Body of pancreas (tissue), 4 donors: ENCODE results near the gene URB1.

ENCODE experiments used
- CTCF ChIP-seq, 7 experiments: fragments of 450-650 bp in 4 of 7; fragments of 200-600 bp in 3 of 7; sonication (generic) in 3 of 7; IDR thresholded peaks; one replicate each; pipeline ENCODE4 v1.5.1; 2016 to 2019; ENCODE audit warnings: antibody characterized with exemption in 7 of 7
- POLR2A ChIP-seq, 3 donors: fragments of 450-650 bp; IDR thresholded peaks; one replicate each; pipeline ENCODE4 v1.6.1; 2016; ENCODE audit warnings: antibody characterized with exemption in 3 of 3, mild to moderate bottlenecking in 2 of 3

- TF ChIP-seq CTCF (IDR thresholded peaks at IDR 0.05) (no peak), POLR2A (IDR thresholded peaks at IDR 0.05) (no peak)
Observed at GRCh38 chr21:32425628-32426027, 32.8 kb upstream of the URB1 start.
